SIG-M5 (cell line): ENCODE measurements around the gene ALDH1B1.

Source experiments
- DNase-seq: peaks from one replicate; lab custom pipeline; 2025; lab: John Stamatoyannopoulos, UW

ALDH1B1 gene

DNA sequence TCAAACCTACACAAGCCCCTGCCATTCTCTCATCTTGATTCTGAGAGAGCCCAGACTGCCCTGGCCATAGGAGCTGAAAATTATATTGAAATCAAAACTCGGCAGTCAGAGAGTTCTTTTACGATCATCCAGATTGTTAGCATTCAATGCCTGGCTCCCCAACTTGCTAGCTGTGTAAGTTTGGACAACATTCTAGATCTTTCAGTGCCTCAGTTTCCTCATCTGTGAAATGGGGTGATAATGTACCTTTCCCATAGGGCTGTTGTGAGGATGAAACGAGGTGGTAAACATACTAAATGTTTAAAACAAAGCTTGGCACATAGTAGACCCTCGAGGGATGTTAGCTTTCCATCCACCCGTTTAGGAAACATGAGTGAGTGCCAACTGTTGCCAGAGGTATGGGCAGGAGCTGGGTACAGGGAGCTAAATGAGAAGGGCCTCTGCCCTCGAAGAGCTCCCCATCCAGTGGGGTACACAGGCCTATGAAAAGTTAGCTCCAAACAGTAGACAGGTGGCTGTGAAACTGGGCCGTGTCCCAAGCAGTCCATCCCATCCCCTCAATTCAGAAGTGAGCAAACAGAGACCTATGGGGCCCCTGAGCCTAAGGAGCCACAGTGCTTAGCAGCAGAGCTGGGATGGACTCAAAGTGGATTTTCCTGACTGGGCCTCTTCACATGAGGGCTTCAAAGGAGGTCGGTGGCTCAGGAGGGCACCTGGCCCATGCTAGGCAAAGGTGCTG, 49.0 kb downstream of the ALDH1B1 start:
- no peak for DNase-seq

DNA sequence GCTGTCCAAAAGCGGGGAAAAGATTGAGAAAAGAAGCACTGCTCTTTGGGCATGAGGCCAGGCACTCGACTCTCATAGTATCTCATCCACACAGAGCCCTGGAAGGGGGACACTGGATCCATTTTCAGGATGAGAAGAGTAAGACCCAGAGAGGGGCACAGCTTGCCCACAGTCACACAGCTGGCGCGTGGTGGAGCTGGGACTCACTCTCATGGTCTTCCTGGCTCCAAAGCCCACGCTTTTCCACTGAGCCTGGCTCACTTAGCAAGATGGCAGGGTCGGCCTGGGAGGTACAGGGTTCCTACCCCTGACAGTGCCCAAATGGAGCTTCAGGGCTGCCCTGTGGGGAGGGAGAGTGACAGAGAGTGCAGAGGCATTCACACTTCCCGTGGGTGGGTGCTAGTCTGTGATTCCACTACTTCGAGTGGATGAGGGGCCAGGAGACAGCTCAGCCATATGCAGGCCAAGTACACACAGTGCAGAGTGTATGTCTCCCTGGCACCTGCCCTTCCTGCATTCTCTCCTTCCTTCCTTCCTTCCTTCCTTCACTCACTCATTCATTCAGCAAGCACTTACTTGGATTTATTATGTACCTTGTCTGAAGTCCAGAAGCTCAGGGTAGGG, 50.1 kb downstream of the ALDH1B1 start:
- no peak for DNase-seq

GRCh38 chr9:38443181-38443580, 50.7 kb downstream of the ALDH1B1 start:
- no peak for DNase-seq

GRCh38 chr9:38443597-38443996, 51.1 kb downstream of the ALDH1B1 start:
- no peak for DNase-seq

DNA sequence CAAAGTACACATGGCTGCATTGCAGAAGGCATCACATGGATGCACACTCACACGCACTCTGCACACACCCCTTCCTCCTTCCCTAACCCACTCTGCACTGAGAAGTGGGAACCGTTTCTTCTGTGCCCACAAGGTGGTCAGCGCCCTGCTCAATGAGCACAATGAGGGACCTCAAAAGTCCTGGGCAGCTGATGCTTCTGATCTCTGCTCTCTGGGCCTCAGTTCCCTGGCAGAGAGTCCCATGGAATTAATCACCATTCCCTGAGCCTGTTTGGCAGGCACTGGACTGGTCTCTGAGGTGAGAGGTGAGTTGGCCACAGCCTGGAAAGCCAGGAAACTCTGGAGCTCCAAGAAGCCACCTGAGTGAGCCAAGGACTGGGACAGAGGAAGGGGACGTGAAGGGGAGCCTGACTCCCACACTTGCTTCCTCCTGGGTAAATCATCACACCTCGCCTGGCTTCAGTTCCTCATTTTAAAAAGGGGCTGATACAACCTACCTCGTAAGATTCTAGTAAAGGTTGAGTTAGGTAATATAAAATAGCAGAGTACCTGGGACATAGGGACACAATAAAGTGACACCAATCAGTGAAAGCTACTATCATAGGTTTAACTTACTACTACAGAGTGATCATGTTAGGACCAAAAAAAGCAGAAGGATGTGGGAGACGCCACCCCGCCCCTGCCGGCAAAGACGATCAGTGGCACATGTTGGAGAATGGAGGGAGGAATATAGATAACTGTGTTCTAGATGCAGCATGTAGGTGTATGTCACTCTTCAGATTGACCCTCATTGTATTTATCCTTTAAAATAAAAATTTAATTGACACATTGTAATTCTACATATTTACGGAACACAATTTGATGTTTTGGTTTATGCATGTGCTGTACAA, 52.9 kb downstream of the ALDH1B1 start:
- DNase-seq: no peak

GRCh38 chr9:38447703-38448102, 55.2 kb downstream of the ALDH1B1 start:
- DNase-seq: no peak
